GM12878 (cell line): ENCODE measurements around the gene OR6M1.

Experiments used
- CTCF ChIP-seq, 3 experiments: IDR thresholded peaks in 2 of 3; conservative IDR thresholded peaks in 1 of 3; 2 replicates each; pipeline ENCODE4 v1.5.1; 2011; ENCODE audit warnings: low read depth in 3 of 3, low read length in 3 of 3, mild to moderate bottlenecking in 3 of 3, control low read depth in 2 of 3, moderate library complexity in 2 of 3, inconsistent platforms in 1 of 3, mixed read lengths in 1 of 3; ENCODE audit not compliant: control insufficient read depth in 2 of 3, insufficient read depth in 1 of 3; ENCODE audit errors: extremely low read depth in 1 of 3
- EZH2 ChIP-seq: IDR thresholded peaks from 2 replicates; pipeline ENCODE4 v1.6.1; 2012; ENCODE audit warnings: low read depth, mild to moderate bottlenecking, control low read depth, inconsistent platforms, low read length, borderline replicate concordance; ENCODE audit not compliant: control insufficient read depth
- LARP7 ChIP-seq: fragments of 450-650 bp; IDR thresholded peaks from 2 replicates; pipeline ENCODE4 v1.6.1; 2017; ENCODE audit warnings: mild to moderate bottlenecking
- MLLT1 ChIP-seq: fragments of 450-650 bp; IDR thresholded peaks from 2 replicates; pipeline ENCODE4 v1.6.1; 2016; ENCODE audit warnings: mild to moderate bottlenecking
- POLR2AphosphoS2 ChIP-seq: IDR thresholded peaks from 2 replicates; pipeline ENCODE4 v1.6.1; 2011; ENCODE audit warnings: low read depth, mild to moderate bottlenecking, low read length, improper control_type of control experiment, moderate library complexity
- POLR2AphosphoS5 ChIP-seq: IDR thresholded peaks from 2 replicates; pipeline ENCODE4 v1.6.1; 2011; ENCODE audit warnings: mild to moderate bottlenecking, low read length, inconsistent platforms
- SMC3 ChIP-seq: IDR thresholded peaks from 2 replicates; pipeline ENCODE4 v1.6.1; 2011; ENCODE audit warnings: low read length, improper control_type of control experiment, borderline replicate concordance
- SREBF2 ChIP-seq: IDR thresholded peaks from 2 replicates; pipeline ENCODE4 v1.6.1; 2012; ENCODE audit warnings: mild to moderate bottlenecking, low read length

GRCh38 chr11:123833095-123833494 is 26.9 kb upstream of the OR6M1 start:
- TF ChIP-seq CTCF (IDR thresholded peaks at IDR 0.05 in 2 of 3, conservative IDR thresholded peaks at IDR 0.05 in 1 of 3; ENCODE audit: control insufficient read depth in 2 of 3, extremely low read depth in 1 of 3, insufficient read depth in 1 of 3, low read depth in 3 of 3, low read length in 3 of 3) (no peak), MLLT1 (no peak), POLR2AphosphoS2 (no peak), EZH2 (no peak), LARP7 (no peak), SMC3 (no peak), SREBF2 (no peak), POLR2AphosphoS5 (no peak)
